Effector memory CD8-positive, alpha-beta T cell (primary cell): ENCODE results near the gene TYR.

Experiments used
- ATAC-seq: fragments of 150-1000 bp; cut with Tn5 transposase; replicated peaks from 2 replicates; pipeline ENCODE4 v1.10.0; 2021; ENCODE audit warnings: mild to moderate bottlenecking, moderate library complexity
- DNase-seq, 3 experiments: peaks; one replicate each; pipeline ENCODE4 v3.0.0; 2021
- H3K27ac Mint-ChIP-seq, 2 donors: one replicate each; pipeline ENCODE4 v1.8.0; 2022; ENCODE audit warnings: mild to moderate bottlenecking in 2 of 2, mixed read lengths in 2 of 2, moderate library complexity in 2 of 2
- H3K27me3 Mint-ChIP-seq, 2 donors: one replicate each; pipeline ENCODE4 v1.8.0; 2022; ENCODE audit warnings: mixed read lengths in 2 of 2
- H3K36me3 Mint-ChIP-seq: one replicate; pipeline ENCODE4 v1.8.0; 2022; ENCODE audit warnings: mild to moderate bottlenecking, moderate library complexity, mixed read lengths; ENCODE audit not compliant: insufficient read depth
- H3K4me1 Mint-ChIP-seq, 2 donors: one replicate each; pipeline ENCODE4 v1.8.0; 2022; ENCODE audit warnings: low read depth in 2 of 2, mixed read lengths in 2 of 2
- H3K4me3 Mint-ChIP-seq, 2 donors: one replicate each; pipeline ENCODE4 v1.8.0; 2022; ENCODE audit warnings: mild to moderate bottlenecking in 2 of 2, mixed read lengths in 2 of 2, moderate library complexity in 2 of 2
- H3K9me3 Mint-ChIP-seq, 2 donors: one replicate each; pipeline ENCODE4 v1.8.0; 2022; ENCODE audit warnings: mixed read lengths in 2 of 2
- total RNA-seq, 9 experiments: gene quantifications; one replicate each; lab custom pipeline; 2026; lab: John Stamatoyannopoulos, UW

TYR gene
- total RNA-seq = 0 to 0.11 (median 0) reads per million in 9 experiments

DNA sequence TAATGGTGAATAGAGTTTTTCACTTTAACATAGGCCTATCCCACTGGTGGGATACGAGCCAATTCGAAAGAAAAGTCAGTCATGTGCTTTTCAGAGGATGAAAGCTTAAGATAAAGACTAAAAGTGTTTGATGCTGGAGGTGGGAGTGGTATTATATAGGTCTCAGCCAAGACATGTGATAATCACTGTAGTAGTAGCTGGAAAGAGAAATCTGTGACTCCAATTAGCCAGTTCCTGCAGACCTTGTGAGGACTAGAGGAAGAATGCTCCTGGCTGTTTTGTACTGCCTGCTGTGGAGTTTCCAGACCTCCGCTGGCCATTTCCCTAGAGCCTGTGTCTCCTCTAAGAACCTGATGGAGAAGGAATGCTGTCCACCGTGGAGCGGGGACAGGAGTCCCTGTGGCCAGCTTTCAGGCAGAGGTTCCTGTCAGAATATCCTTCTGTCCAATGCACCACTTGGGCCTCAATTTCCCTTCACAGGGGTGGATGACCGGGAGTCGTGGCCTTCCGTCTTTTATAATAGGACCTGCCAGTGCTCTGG, at the start of gene TYR:
Gene TYR (plus strand): TSS at position 185 of the 541 bp plus-strand sequence. CDS start 79 bp downstream, at position 264.
- no peak within 1 kb of the TSS for H3K27ac Mint-ChIP-seq
- DNase-seq = no peak
- ATAC-seq = no peak
- peaks cover 0 to 7% of the 10 kb centered on the region in 2 donors for H3K9me3 Mint-ChIP-seq
- no peaks in the 10 kb centered on the region for H3K36me3 Mint-ChIP-seq
- H3K4me1 Mint-ChIP-seq = no peaks in the 10 kb centered on the region
- no peak within 1 kb of the TSS for H3K4me3 Mint-ChIP-seq
- no peaks in the 10 kb centered on the region for H3K27me3 Mint-ChIP-seq

DNA sequence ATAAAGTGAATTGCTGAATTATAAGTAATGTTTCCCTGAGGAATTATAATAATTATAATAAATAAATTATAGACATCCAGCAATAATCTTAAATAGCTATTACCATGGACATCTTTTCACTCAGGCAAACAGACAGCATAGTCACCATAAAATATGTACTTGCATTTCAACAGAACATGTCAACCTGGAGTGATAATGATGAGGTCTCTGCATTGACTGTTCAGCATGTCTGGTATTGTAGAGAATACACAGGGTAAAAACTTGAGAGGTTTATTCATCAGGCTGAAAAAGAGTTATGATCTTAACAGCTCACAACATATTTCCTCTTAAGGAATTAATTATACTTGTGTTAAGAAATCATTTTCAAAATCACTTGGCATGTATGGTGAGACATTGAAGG, 41.1 kb upstream of the TYR start:
- no peaks in the 10 kb centered on the region for H3K4me1 Mint-ChIP-seq
- H3K27me3 Mint-ChIP-seq = no peaks in the 10 kb centered on the region
- no peak overlapping the region for H3K4me3 Mint-ChIP-seq
- no peaks in the 10 kb centered on the region for H3K36me3 Mint-ChIP-seq
- no peak overlapping the region for H3K27ac Mint-ChIP-seq
- DNase-seq = no peak
- no peak for ATAC-seq
- H3K9me3 Mint-ChIP-seq = peaks cover 6 to 12% of the 10 kb centered on the region in 2 donors

DNA sequence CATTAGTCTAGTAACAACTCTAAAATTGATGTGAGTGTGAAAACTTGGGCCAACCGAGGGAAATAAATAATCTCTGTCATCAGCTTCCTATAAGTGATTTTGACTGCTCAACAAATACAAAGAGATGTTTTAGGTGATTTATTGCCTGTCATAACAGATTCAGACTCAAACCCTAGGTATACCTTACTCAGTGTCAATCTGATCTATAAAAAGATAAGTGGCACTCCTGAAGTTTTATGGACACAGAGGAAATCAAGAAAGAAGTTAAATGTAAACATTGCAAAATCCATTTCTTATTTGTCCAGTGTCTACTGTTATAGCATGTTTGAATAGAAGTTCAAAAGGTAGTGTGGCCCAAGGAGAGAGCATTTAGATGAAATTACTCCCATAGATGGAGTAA, 30.4 kb upstream of the TYR start:
- DNase-seq = no peak
- Mint-ChIP-seq H3K4me1 (no peaks in the 10 kb centered on the region), H3K27me3 (no peaks in the 10 kb centered on the region), H3K27ac (no peak overlapping the region), H3K4me3 (no peak overlapping the region), H3K9me3 (peaks cover 0 to 6% of the 10 kb centered on the region in 2 donors), H3K36me3 (no peaks in the 10 kb centered on the region)
- ATAC-seq = no peak

DNA sequence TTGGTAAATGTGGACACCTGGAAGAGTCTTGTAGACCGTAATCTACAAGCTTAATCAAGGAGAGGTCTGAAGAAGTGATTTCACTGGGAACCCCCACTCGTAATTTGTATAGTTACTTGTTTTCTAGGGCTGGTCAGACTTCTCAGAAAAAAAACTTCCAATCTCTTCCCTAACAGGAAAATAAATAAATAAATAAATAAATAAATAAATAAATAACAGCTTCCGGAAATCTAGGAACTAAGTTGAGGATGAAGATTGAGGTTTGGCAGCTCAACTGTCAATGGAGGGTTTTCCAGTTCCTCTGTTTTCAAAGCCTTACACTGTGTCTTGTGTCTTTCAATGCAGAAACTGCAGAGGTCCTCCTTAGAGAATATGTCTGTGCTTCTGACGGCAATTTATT, 17.7 kb upstream of the TYR start:
- H3K9me3 Mint-ChIP-seq = no peaks in the 10 kb centered on the region
- no peaks in the 10 kb centered on the region for H3K4me1 Mint-ChIP-seq
- DNase-seq = no peak
- H3K4me3 Mint-ChIP-seq = no peak overlapping the region
- H3K27me3 Mint-ChIP-seq = no peaks in the 10 kb centered on the region
- no peak for ATAC-seq
- no peaks in the 10 kb centered on the region for H3K36me3 Mint-ChIP-seq
- H3K27ac Mint-ChIP-seq = no peak overlapping the region

DNA sequence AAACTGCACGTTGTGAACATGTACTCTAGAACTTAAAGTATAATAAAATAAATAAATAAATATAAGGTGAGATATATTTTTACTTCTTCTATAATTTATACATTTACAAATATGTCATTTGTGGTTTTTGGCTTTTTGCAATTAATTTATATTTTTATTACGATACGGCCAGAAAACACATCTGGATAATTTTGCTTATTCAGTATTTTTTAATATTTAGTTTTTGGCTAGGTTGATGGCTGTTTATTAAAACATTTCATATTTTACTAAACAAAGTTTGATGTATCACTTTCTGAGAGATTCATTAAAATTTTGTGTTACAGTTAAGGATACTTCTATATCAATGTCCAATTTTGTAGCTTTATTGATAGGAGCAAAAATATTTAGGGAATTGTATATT, 15.7 kb upstream of the TYR start:
- Mint-ChIP-seq H3K27me3 (no peaks in the 10 kb centered on the region), H3K9me3 (no peaks in the 10 kb centered on the region), H3K27ac (no peak overlapping the region), H3K36me3 (no peaks in the 10 kb centered on the region), H3K4me3 (no peak overlapping the region), H3K4me1 (no peaks in the 10 kb centered on the region)
- DNase-seq = no peak
- no peak for ATAC-seq

DNA sequence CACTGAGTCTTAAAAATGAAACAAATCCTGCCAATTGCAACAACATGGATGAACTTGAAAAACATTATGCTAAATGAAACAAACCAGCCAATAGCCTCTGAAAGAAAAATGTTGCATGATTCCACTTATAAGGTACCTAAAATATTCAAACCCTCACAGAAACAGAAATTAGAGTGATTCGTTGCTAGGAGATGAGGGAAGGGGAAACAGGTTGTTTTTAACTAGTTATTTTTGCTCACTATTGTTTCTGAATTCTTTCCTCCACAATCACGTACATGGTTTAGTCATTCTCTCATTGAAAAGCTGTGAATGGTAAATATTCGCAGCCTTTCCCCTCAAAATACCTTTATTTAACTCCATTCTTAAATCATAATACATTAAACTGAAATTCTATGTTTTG, 14.0 kb upstream of the TYR start:
- Mint-ChIP-seq H3K27me3 (no peaks in the 10 kb centered on the region), H3K27ac (no peak overlapping the region), H3K36me3 (no peaks in the 10 kb centered on the region), H3K4me1 (no peaks in the 10 kb centered on the region), H3K4me3 (no peak overlapping the region), H3K9me3 (peaks cover 0 to 7% of the 10 kb centered on the region in 2 donors)
- no peak for ATAC-seq
- DNase-seq = no peak

DNA sequence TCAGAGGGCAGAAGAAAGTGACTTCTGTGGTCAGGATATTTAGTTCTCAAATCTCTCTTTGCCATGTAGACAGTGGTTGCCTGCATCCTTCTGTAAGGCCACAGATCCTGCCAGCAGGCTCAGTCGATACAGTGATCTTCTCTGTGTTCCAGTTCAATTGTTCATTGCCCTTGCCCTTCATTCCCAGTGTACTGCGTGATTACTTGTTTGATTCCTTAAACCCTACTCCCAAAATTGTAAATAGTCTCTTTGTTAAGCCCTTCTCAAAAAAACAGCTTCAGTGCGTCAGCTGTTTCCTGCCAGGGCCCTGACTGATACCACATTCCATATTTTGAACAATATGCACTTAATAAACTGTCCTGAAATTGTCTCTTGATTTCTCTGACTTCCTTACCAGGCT, 9.3 kb upstream of the TYR start:
- no peak overlapping the region for H3K27ac Mint-ChIP-seq
- no peak for ATAC-seq

DNA sequence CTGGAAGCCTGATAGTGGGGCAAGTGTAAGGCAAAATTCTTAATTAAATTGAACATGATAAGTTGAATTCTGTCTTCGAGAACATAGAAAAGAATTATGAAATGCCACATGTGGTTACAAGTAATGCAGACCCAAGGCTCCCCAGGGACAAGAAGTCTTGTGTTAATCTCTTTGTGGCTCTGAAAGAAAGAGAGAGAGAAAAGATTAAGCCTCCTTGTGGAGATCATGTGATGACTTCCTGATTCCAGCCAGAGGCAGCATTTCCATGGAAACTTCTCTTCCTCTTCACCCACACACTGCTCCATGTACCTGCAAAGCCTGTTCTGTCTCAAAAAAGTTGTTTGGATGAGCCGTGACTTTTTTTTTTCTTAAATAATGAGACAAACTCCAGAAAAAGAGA, 1.9 kb upstream of the TYR start:
- Mint-ChIP-seq H3K27ac (no peak overlapping the region), H3K4me3 (no peak overlapping the region), H3K4me1 (no peaks in the 10 kb centered on the region), H3K9me3 (peaks cover 0 to 7% of the 10 kb centered on the region in 2 donors), H3K36me3 (no peaks in the 10 kb centered on the region), H3K27me3 (no peaks in the 10 kb centered on the region)
- ATAC-seq = no peak
- no peak for DNase-seq

More for the DNA sequence above, 9.3 kb upstream of the TYR start:
- Mint-ChIP-seq H3K4me3 (no peak overlapping the region), H3K27me3 (no peaks in the 10 kb centered on the region), H3K36me3 (no peaks in the 10 kb centered on the region), H3K4me1 (no peaks in the 10 kb centered on the region), H3K9me3 (peaks cover 4 to 7% of the 10 kb centered on the region in 2 donors)
- no peak for DNase-seq

DNA sequence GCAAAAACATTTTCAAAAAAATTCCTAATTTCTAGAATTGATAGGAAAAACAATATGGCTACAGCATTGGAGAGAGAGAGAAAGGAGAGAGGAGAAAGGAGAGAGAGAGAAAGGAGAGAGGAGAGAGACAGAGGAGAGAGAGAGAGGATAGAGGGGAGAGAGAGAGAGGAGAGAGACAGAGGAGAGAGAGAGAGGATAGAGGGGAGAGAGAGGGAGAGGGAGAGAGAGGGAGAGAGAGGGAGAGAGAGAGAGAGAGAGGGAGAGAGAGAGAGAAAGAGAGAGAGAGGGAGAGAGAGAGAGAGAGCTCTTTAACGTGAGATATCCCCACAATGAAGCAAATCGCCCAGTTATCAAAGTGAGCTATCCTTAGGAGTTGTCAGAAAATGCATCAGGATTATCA, 737 bp upstream of the TYR start:
- no peaks in the 10 kb centered on the region for H3K27me3 Mint-ChIP-seq
- H3K36me3 Mint-ChIP-seq = no peaks in the 10 kb centered on the region
- no peak overlapping the region for H3K27ac Mint-ChIP-seq
- no peaks in the 10 kb centered on the region for H3K4me1 Mint-ChIP-seq
- no peak for ATAC-seq
- H3K9me3 Mint-ChIP-seq = peaks cover 0 to 7% of the 10 kb centered on the region in 2 donors
- DNase-seq = no peak
- H3K4me3 Mint-ChIP-seq = no peak overlapping the region

DNA sequence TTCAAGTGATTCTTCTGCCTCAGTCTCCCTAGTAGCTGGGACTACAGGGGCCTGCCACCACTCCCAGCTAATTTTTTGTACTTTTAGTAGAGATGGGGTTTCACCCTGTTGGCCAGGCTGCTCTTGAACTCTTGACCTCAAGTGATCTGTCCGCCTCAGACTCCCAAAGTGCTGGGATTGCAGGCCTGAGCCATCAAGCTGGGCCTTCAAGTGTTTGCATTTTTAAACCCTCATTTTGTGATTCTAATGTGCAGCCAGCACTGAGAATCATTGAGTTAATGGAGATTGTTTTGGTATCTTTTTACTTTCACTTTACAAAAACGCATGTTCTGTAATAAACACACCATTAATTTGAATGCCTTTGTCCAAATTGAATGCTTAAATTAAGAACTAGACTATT, 3.4 kb downstream of the TYR start:
- no peak for ATAC-seq
- Mint-ChIP-seq H3K9me3 (peaks cover 0 to 2% of the 10 kb centered on the region in 2 donors), H3K4me3 (no peak overlapping the region), H3K4me1 (no peaks in the 10 kb centered on the region), H3K36me3 (no peaks in the 10 kb centered on the region), H3K27ac (no peak overlapping the region), H3K27me3 (no peaks in the 10 kb centered on the region)
- no peak for DNase-seq

DNA sequence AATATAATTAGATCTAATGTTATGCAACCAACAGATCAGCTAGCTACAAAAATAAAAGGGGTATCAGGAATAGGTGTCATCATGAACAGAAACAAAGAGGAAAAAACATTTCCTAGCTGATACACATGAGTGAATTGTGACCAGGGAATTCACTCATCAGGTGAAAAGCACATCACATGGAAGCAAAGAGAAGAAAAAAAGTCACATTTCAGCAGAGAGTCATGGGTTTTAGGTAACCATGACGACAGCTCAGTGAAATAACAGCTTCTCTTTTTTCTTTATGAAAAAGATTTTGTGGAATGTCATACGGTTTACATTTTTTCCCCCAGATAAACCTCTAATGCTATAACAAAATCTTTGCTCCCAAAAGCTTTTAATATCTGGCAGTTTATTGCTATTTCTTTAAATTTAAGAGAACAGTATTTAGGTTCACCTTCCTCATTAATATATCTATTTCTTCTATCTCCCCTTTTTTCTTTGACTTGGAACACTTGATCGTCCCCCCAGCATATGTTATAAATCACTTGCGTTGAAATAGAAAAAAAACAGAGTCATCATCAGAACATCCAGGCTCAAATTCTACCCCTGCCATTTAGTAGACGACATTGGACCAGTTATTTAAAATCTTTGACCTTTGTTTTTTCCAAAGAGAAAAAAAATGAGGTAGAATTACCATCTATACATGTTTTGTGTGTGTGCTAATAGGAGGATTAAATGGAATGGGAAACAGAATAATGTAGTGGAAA, 5.3 kb downstream of the TYR start:
- ATAC-seq = no peak
- no peaks in the 10 kb centered on the region for H3K27me3 Mint-ChIP-seq

DNA sequence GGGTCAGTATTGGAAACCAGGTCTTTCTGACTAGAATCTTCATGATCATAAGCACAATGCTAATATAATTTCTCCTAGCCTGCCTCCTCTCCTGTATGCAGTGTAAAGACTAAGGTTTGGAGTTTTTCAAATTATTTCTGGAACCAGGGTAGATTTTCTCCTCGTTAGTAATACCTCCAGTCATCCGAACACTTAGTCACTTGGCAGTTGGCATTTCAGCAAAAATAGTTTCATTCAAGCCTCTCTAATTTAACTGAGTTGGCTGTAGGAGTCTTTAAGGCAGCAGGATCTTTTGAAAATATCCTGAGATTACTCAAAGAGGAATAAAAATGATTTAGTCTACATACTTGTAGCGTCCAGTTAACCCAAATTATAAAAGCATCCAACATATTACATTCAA, 6.3 kb downstream of the TYR start:
- Mint-ChIP-seq H3K27me3 (no peaks in the 10 kb centered on the region), H3K9me3 (no peaks in the 10 kb centered on the region), H3K4me1 (no peaks in the 10 kb centered on the region), H3K27ac (no peak overlapping the region), H3K4me3 (no peak overlapping the region), H3K36me3 (no peaks in the 10 kb centered on the region)
- DNase-seq = no peak
- no peak for ATAC-seq

More for the DNA sequence above, 5.3 kb downstream of the TYR start:
- Mint-ChIP-seq H3K27ac (no peak overlapping the region), H3K4me1 (no peaks in the 10 kb centered on the region), H3K4me3 (no peak overlapping the region), H3K9me3 (no peaks in the 10 kb centered on the region), H3K36me3 (no peaks in the 10 kb centered on the region)
- DNase-seq = no peak

DNA sequence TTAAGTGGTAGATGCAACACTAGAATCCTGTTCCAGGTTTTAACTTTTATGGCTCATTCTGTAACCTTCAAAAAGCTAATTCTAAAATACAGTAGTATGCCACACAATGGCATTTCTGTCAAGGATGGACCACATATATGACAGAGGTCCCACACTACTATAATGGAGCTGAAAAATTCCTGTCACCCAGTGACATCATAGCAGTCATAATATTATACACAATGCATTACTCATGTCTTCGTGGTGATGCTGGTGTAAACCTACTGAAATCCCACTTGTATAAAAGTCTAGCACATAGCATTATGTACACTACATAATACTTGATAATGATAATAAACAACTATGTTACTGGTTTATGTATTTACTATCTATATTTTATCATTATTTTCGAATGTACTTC, 12.1 kb downstream of the TYR start:
- no peaks in the 10 kb centered on the region for H3K27me3 Mint-ChIP-seq

DNA sequence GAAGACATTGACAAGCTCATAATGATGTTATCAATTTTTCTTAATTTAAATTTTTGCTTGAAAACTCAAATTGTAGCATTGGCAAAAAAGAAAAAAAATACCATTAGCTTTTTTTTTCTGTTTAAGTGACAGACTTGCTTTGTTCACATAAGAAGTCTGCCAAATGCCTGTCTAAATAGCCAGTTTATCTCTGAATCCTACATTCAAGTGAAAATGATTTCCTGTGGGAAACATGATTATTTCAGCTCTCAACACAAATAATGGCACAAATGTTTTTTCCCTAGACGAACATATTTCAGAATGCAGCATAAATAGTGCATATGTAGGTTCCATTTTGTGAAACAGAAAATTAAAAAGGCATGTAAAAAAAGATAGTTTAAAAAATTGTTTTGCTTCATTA, 23.5 kb downstream of the TYR start:
- Mint-ChIP-seq H3K4me3 (no peak overlapping the region), H3K27me3 (no peaks in the 10 kb centered on the region), H3K9me3 (peaks cover 0 to 7% of the 10 kb centered on the region in 2 donors), H3K27ac (no peak overlapping the region), H3K4me1 (no peaks in the 10 kb centered on the region), H3K36me3 (no peaks in the 10 kb centered on the region)
- ATAC-seq = no peak
- DNase-seq = no peak

More for the DNA sequence above, 12.1 kb downstream of the TYR start:
- no peak for DNase-seq
- no peak overlapping the region for H3K4me3 Mint-ChIP-seq
- no peak overlapping the region for H3K27ac Mint-ChIP-seq
- H3K4me1 Mint-ChIP-seq = no peaks in the 10 kb centered on the region
- no peak for ATAC-seq
- no peaks in the 10 kb centered on the region for H3K9me3 Mint-ChIP-seq
- no peaks in the 10 kb centered on the region for H3K36me3 Mint-ChIP-seq
